Stomach (tissue), 9 donors: ENCODE data around the gene THSD7B. TPM values are rescaled to one million over a fixed set of nuclear protein-coding genes. Genes with fewer than 3 reads are reported as not detected.
"Not testable (repeated sequence)": the region's sequence is repeated elsewhere in the genome, so short reads cannot be mapped to it uniquely, and the experiment has no call there.

Source experiments
- DNase-seq, 2 donors: peaks; one replicate each; pipeline versions ENCODE4 v3.0.0 to v3.0.0-alpha.2; 2013 to 2019
- H3K27ac ChIP-seq, 5 donors: fragments of 200-600 bp in 4 of 5; sonication (generic) in 4 of 5; one replicate each; pipeline ENCODE4 v1.5.1; 2013 to 2019; ENCODE audit warnings: mild to moderate bottlenecking in 1 of 5, moderate library complexity in 1 of 5
- H3K27me3 ChIP-seq, 3 donors: fragments of 200-600 bp; sonication (generic); one replicate each; pipeline ENCODE4 v1.5.1; 2017 to 2019; ENCODE audit warnings: mixed run types in 1 of 3
- H3K36me3 ChIP-seq, 4 donors: fragments of 200-600 bp; sonication (generic); 1 replicate in 3 of 4; 2 replicates in 1 of 4; pipeline ENCODE4 v1.5.1; 2016 to 2019
- H3K4me1 ChIP-seq, 4 donors: fragments of 200-600 bp; sonication (generic); one replicate each; pipeline ENCODE4 v1.5.1; 2016 to 2019
- H3K4me3 ChIP-seq, 4 donors: fragments of 200-600 bp; sonication (generic) in 3 of 4; one replicate each; pipeline ENCODE4 v1.5.1; 2016 to 2019; ENCODE audit warnings: mild to moderate bottlenecking in 1 of 4
- H3K9me3 ChIP-seq, 4 donors: fragments of 200-600 bp; sonication (generic); one replicate each; pipeline ENCODE4 v1.5.1; 2016 to 2019
- EP300 ChIP-seq: sonication (generic); formaldehyde crosslinking; IDR thresholded peaks from one replicate; pipeline ENCODE4 v1.6.1; 2017; ENCODE audit warnings: antibody characterized with exemption
- POLR2A ChIP-seq, 4 donors: fragments of 450-650 bp; IDR thresholded peaks; one replicate each; pipeline ENCODE4 v1.6.1; 2016; ENCODE audit warnings: antibody characterized with exemption in 4 of 4, control low read depth in 2 of 4, mild to moderate bottlenecking in 1 of 4, moderate library complexity in 1 of 4
- POLR2AphosphoS5 ChIP-seq, 3 donors: sonication (generic); formaldehyde crosslinking; IDR thresholded peaks; one replicate each; pipeline ENCODE4 v1.6.1; 2016; ENCODE audit warnings: antibody characterized with exemption in 3 of 3
- WGBS, 5 donors: extraction: QIAGEN DNeasy Blood & Tissue Kit in 3 of 5; methylation state at CpG; one replicate each; pipeline versions ENCODE4 v1.1.5 to v1.1.7; 2013 to 2018; 5-methylcytosine and 5-hydroxymethylcytosine counted together
- intact Hi-C: fragments of 100-400 bp; cut with DNase I; formaldehyde crosslinking; loops from one replicate; pipeline ENCODE4 v1.15.1; 2023; ENCODE audit warnings: low total_unique reads
- polyA plus RNA-seq, 3 donors: library from polyadenylated mRNA; stranded (reverse); fragments of 200-250 nt; gene quantifications; one replicate each; pipeline ENCODE4 v1.2.3, GENCODE V29; 2013
- total RNA-seq, 5 donors: library from RNA; depleted of rRNA; stranded (reverse); fragments of >200 nt; gene quantifications; one replicate each; pipeline versions ENCODE4 v1.1.0 to v1.2.3, GENCODE V29; 2014 to 2016
- TF ChIP-seq, protein P1 (sequence below), 7 experiments: fragments of 450-650 bp in 4 of 7; fragments of 200-600 bp in 3 of 7; sonication (generic) in 3 of 7; IDR thresholded peaks; one replicate each; pipeline ENCODE4 v1.5.1; 2016 to 2019; ENCODE audit warnings: antibody characterized with exemption in 7 of 7, control low read depth in 2 of 7, mild to moderate bottlenecking in 1 of 7
- donor health status: healthy with polysubstance abuse.
- donor health status: Bipolar disorder and iron deficiency.
- donor health status: healthy.

THSD7B gene
- total and polyA plus RNA-seq, 8 donors: 0.05 to 4.4 TPM; not detected in 6

DNA sequence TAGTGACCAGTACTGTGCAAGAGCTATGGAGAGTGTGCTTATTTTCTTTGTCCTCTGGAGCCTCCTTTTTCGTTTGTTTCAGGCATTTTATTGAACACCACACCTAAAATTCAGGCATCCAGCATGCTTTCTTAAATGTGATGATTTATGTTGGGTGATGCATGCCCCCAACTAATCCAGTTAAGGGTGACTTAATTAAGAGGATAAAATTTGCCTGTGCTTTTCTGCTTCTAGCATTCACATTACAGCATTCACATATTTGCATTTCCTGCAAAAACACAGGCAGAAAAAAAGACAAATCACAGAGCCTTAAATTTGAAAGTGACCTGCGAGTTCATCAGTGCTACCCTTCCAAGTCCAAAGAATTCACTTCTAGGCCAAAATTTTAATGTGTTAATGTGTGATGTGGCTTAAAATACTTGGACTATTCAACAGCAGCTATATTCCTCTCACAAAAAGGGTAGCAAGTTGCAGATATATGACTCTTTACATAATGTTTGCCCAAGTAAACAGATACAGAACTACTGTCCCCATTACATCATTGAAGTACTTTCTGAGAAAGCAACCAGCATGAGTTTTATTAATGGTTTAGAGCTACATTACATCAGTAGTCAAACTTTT lies 286.5 kb downstream of the THSD7B start:
- H3K27me3 ChIP-seq: no peaks in the 10 kb centered on the region

DNA sequence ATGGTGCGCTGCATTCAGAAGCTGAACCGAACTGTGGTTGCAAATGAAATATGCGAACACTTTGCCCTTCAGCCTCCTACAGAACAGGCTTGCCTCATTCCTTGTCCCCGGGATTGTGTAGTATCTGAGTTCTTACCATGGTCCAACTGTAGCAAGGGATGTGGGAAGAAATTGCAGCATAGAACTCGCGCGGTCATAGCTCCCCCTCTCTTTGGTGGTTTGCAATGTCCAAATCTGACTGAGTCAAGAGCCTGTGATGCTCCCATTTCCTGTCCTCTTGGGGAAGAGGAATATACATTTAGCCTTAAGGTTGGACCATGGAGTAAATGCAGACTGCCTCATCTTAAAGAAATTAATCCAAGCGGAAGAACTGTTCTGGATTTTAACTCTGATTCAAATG lies 291.4 kb downstream of the THSD7B start:
- intact Hi-C loops: no loop called here
- WGBS, 5 donors: 85 to 95% (median 89%) methylated on average over 8 of the region's 8 CpGs

More for the DNA sequence above, 286.5 kb downstream of the THSD7B start:
- no peak overlapping the region for H3K4me3 ChIP-seq
- DNase-seq: no peak
- H3K4me1 ChIP-seq: no peaks in the 10 kb centered on the region
- intact Hi-C loops: no loop called here
- 20 to 51% (median 45%) methylated on average over 2 of the region's 2 CpGs for WGBS, 5 donors
- H3K9me3 ChIP-seq: no peaks in the 10 kb centered on the region
- H3K27ac ChIP-seq: no peak overlapping the region
- TF ChIP-seq POLR2AphosphoS5 (IDR thresholded peaks at IDR 0.05) (no peak), POLR2A (IDR thresholded peaks at IDR 0.05) (no peak), EP300 (no peak)
- TF ChIP-seq, protein P1, sequence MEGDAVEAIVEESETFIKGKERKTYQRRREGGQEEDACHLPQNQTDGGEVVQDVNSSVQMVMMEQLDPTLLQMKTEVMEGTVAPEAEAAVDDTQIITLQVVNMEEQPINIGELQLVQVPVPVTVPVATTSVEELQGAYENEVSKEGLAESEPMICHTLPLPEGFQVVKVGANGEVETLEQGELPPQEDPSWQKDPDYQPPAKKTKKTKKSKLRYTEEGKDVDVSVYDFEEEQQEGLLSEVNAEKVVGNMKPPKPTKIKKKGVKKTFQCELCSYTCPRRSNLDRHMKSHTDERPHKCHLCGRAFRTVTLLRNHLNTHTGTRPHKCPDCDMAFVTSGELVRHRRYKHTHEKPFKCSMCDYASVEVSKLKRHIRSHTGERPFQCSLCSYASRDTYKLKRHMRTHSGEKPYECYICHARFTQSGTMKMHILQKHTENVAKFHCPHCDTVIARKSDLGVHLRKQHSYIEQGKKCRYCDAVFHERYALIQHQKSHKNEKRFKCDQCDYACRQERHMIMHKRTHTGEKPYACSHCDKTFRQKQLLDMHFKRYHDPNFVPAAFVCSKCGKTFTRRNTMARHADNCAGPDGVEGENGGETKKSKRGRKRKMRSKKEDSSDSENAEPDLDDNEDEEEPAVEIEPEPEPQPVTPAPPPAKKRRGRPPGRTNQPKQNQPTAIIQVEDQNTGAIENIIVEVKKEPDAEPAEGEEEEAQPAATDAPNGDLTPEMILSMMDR (IDR thresholded peaks at IDR 0.05): no peak
- H3K36me3 ChIP-seq: no peaks in the 10 kb centered on the region

DNA sequence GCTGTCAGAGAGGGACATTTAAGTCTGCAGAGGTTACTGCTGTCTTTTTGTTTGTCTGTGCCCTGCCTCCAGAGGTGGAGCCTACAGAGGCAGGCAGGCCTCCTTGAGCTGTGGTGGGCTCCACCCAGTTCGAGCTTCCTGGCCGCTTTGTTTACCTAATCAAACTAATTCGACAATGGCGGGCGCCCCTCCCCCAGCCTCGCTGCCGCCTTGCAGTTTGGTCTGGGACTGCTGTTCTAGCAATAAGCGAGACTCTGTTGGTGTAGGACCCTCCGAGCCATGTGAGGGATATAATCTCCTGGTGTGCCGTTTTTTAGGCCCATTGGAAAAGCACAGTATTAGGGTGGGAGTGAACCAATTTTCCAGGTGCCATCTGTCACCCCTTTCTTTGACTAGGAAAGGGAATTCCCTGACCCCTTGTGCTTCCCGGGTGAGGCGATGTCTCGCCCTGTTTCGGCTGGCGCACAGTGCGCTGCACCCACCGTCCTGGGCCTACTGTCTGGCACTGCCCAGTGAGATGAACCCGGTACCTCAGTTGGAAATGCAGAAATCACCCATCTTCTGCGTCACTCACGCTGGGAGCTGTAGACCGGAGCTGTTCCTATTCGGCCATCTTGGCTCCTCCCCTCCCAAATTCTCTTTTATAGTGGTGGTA lies 310.9 kb downstream of the THSD7B start:
- H3K4me1 ChIP-seq, H3K36me3 ChIP-seq, intact Hi-C loops, H3K27me3 ChIP-seq, H3K4me3 ChIP-seq, H3K27ac ChIP-seq, DNase-seq: not testable (repeated sequence)
- 93 to 96% (median 95%) methylated on average over 22 of the region's 22 CpGs for WGBS, 5 donors
- H3K9me3 ChIP-seq: peaks cover 0 to 27% (median 7%) of the 10 kb centered on the region in 4 donors

More for the DNA sequence above, 291.4 kb downstream of the THSD7B start:
- Histone ChIP-seq H3K4me3 (no peak overlapping the region), H3K9me3 (peaks cover 0 to 5% (median 0%) of the 10 kb centered on the region in 4 donors), H3K27ac (no peak overlapping the region), H3K36me3 (no peaks in the 10 kb centered on the region), H3K27me3 (no peaks in the 10 kb centered on the region), H3K4me1 (no peaks in the 10 kb centered on the region)
- TF ChIP-seq EP300 (no peak), POLR2AphosphoS5 (IDR thresholded peaks at IDR 0.05) (no peak), POLR2A (IDR thresholded peaks at IDR 0.05) (no peak)
- TF ChIP-seq, protein P1 (IDR thresholded peaks at IDR 0.05): no peak
- DNase-seq: no peak

DNA sequence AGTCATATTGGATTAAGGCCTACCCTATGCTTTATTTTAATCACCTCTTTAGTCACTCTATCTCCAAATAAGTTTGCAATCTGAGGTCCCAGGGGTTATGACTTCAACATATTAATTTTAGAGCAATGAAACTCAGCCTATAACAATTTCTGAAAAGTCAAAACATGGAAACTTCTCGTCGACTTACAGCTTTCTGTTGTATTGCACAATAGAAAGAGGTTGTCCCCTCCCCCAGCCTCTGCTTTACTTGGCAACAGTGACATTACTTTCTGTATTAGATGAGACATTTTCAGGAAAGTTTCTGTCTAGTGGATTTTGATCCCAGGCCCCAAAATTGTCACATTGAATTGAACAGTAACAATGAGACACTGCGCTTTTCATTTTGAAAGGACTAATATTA lies 326.4 kb downstream of the THSD7B start:
- no peaks in the 10 kb centered on the region for H3K27me3 ChIP-seq
- 67 to 84% (median 78%) methylated on average over 3 of the region's 3 CpGs for WGBS, 5 donors
- peaks cover 0 to 6% (median 3%) of the 10 kb centered on the region in 4 donors for H3K9me3 ChIP-seq
- H3K4me3 ChIP-seq: no peak overlapping the region
- no peak for DNase-seq
- no peaks in the 10 kb centered on the region for H3K36me3 ChIP-seq
- no peak overlapping the region for H3K27ac ChIP-seq
- intact Hi-C loops: no loop called here
- TF ChIP-seq, protein P1 (IDR thresholded peaks at IDR 0.05): no peak
- no peak for TF ChIP-seq EP300
- no peak for TF ChIP-seq POLR2A (IDR thresholded peaks at IDR 0.05)
- TF ChIP-seq POLR2AphosphoS5 (IDR thresholded peaks at IDR 0.05): no peak
- no peaks in the 10 kb centered on the region for H3K4me1 ChIP-seq

DNA sequence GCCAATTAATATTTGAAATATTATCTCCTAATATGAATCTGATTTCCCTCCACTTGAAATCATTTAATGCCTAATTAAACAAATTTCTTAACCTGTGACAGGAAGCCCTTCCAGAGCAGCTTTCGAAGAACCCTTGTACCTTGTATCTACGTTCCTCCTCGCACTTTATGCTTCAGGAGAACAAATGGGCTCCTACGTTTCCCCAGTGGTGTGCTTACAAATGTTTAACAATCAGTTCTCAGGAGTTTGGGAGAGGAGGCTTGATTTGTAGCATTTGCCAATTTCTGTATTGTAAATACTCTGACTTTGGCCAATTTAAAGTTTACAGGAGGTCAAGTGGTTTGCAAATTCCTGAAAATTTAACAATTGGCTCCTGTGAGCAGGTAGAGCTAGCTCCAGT lies 327.8 kb downstream of the THSD7B start:
- H3K4me3 ChIP-seq: no peak overlapping the region

More for the DNA sequence above, 327.8 kb downstream of the THSD7B start:
- no peak overlapping the region for H3K27ac ChIP-seq
- no peak for TF ChIP-seq POLR2AphosphoS5 (IDR thresholded peaks at IDR 0.05)
- TF ChIP-seq POLR2A (IDR thresholded peaks at IDR 0.05): no peak
- no peak for TF ChIP-seq EP300
- TF ChIP-seq, protein P1 (IDR thresholded peaks at IDR 0.05): no peak
- no peaks in the 10 kb centered on the region for H3K27me3 ChIP-seq
- DNase-seq: no peak
- WGBS, 5 donors: 71 to 82% (median 80%) methylated on average over 4 of the region's 4 CpGs
- no peaks in the 10 kb centered on the region for H3K4me1 ChIP-seq
- intact Hi-C loops: no loop called here
- H3K9me3 ChIP-seq: peaks cover 0 to under 1% (median under 1%) of the 10 kb centered on the region in 4 donors
- H3K36me3 ChIP-seq: no peaks in the 10 kb centered on the region
